MG63 (cell line): ENCODE data around the gene COMMD1. TPM values are rescaled to one million over a fixed set of nuclear protein-coding genes. Genes with fewer than 3 reads are reported as not detected.
"Not testable (repeated sequence)": the region's sequence is repeated elsewhere in the genome, so short reads cannot be mapped to it uniquely, and the experiment has no call there.

Experiments used
- DNase-seq: peaks from one replicate; pipeline ENCODE4 v3.0.0-alpha.2; 2020
- H3K27me3 ChIP-seq: fragments of 250-450 bp; sonication (Bioruptor Pico); 2 replicates; pipeline ENCODE4 v1.5.1; 2020; ENCODE audit warnings: mild to moderate bottlenecking, moderate library complexity
- H3K36me3 ChIP-seq: fragments of 250-450 bp; sonication (Bioruptor Pico); 2 replicates; pipeline ENCODE4 v1.5.1; 2020; ENCODE audit warnings: mild to moderate bottlenecking, moderate library complexity
- H3K4me3 ChIP-seq: fragments of 250-450 bp; sonication (Bioruptor Pico); 2 replicates; pipeline ENCODE4 v1.5.1; 2020; ENCODE audit warnings: mild to moderate bottlenecking, moderate library complexity
- H3K9me3 ChIP-seq: fragments of 250-450 bp; sonication (Bioruptor Pico); 2 replicates; pipeline ENCODE4 v1.5.1; 2020; ENCODE audit warnings: mild to moderate bottlenecking, moderate library complexity
- total RNA-seq: library from RNA; depleted of rRNA; stranded (reverse); fragments of >200 nt; shearing (Covaris generic); gene quantifications from 2 replicates; pipeline ENCODE4 v1.2.3, GENCODE V29; 2014; ENCODE audit warnings: low replicate concordance

COMMD1 gene
- total RNA-seq, 1 experiment from 2014 or later: 24.8 TPM

GRCh38 chr2:62119311-62119974 is 214.0 kb downstream of the COMMD1 start:
- H3K4me3 ChIP-seq: no peak overlapping the region
- DNase-seq: no peak
- no peaks in the 10 kb centered on the region for H3K27me3 ChIP-seq
- H3K36me3 ChIP-seq: no peaks in the 10 kb centered on the region
- H3K9me3 ChIP-seq: no peaks in the 10 kb centered on the region

- H3K36me3 ChIP-seq, H3K27me3 ChIP-seq, DNase-seq, H3K4me3 ChIP-seq, H3K9me3 ChIP-seq: not testable (repeated sequence)
Measured at GRCh38 chr2:62126239-62126638, 220.8 kb downstream of the COMMD1 start.

- Histone ChIP-seq H3K9me3 (no peaks in the 10 kb centered on the region), H3K27me3 (no peaks in the 10 kb centered on the region), H3K4me3 (no peak overlapping the region), H3K36me3 (no peaks in the 10 kb centered on the region)
- no peak for DNase-seq
Measured at GRCh38 chr2:62133320-62133823, 227.9 kb downstream of the COMMD1 start.

GRCh38 chr2:62136956-62137830 is 231.7 kb downstream of the COMMD1 start:
- Histone ChIP-seq H3K9me3 (no peaks in the 10 kb centered on the region), H3K36me3 (no peaks in the 10 kb centered on the region), H3K27me3 (no peaks in the 10 kb centered on the region), H3K4me3 (no peak overlapping the region)
- no peak for DNase-seq

GRCh38 chr2:62140426-62141141 is 235.1 kb downstream of the COMMD1 start:
- H3K36me3 ChIP-seq: no peaks in the 10 kb centered on the region
- H3K4me3 ChIP-seq: no peak overlapping the region
- no peaks in the 10 kb centered on the region for H3K27me3 ChIP-seq
- H3K9me3 ChIP-seq: no peaks in the 10 kb centered on the region
- DNase-seq: no peak

GRCh38 chr2:62141142-62141740 is 235.8 kb downstream of the COMMD1 start:
- no peak for DNase-seq
- Histone ChIP-seq H3K9me3 (no peaks in the 10 kb centered on the region), H3K27me3 (no peaks in the 10 kb centered on the region), H3K36me3 (no peaks in the 10 kb centered on the region), H3K4me3 (no peak overlapping the region)

GRCh38 chr2:62142054-62142453 is 236.6 kb downstream of the COMMD1 start:
- DNase-seq: no peak
- H3K9me3 ChIP-seq: no peaks in the 10 kb centered on the region
- H3K36me3 ChIP-seq: no peaks in the 10 kb centered on the region
- H3K4me3 ChIP-seq: no peak overlapping the region
- no peaks in the 10 kb centered on the region for H3K27me3 ChIP-seq

GRCh38 chr2:62143696-62144095 is 238.2 kb downstream of the COMMD1 start:
- Histone ChIP-seq H3K27me3 (no peaks in the 10 kb centered on the region), H3K9me3 (no peaks in the 10 kb centered on the region), H3K36me3 (no peaks in the 10 kb centered on the region), H3K4me3 (no peak overlapping the region)
- no peak for DNase-seq

GRCh38 chr2:62144689-62145477 is 239.4 kb downstream of the COMMD1 start:
- no peak for DNase-seq
- Histone ChIP-seq H3K4me3 (no peak overlapping the region), H3K9me3 (no peaks in the 10 kb centered on the region), H3K27me3 (no peaks in the 10 kb centered on the region), H3K36me3 (no peaks in the 10 kb centered on the region)

- Histone ChIP-seq H3K36me3 (no peaks in the 10 kb centered on the region), H3K4me3 (no peak overlapping the region), H3K9me3 (no peaks in the 10 kb centered on the region), H3K27me3 (no peaks in the 10 kb centered on the region)
- no peak for DNase-seq
Measured at GRCh38 chr2:62145478-62146100, 240.1 kb downstream of the COMMD1 start.

- not testable (repeated sequence) for H3K9me3 ChIP-seq, H3K4me3 ChIP-seq, DNase-seq, H3K36me3 ChIP-seq, H3K27me3 ChIP-seq
Measured at GRCh38 chr2:62146790-62147189, 241.3 kb downstream of the COMMD1 start.

GRCh38 chr2:62147610-62148301 is 242.3 kb downstream of the COMMD1 start:
- Histone ChIP-seq H3K4me3 (no peak overlapping the region), H3K27me3 (no peaks in the 10 kb centered on the region), H3K9me3 (no peaks in the 10 kb centered on the region), H3K36me3 (no peaks in the 10 kb centered on the region)
- no peak for DNase-seq

- Histone ChIP-seq H3K9me3 (no peaks in the 10 kb centered on the region), H3K36me3 (no peaks in the 10 kb centered on the region), H3K27me3 (no peaks in the 10 kb centered on the region), H3K4me3 (no peak overlapping the region)
- peak; percentile 58 for DNase-seq
Measured at GRCh38 chr2:62149708-62150107, 244.2 kb downstream of the COMMD1 start.

- no peak for DNase-seq
- H3K9me3 ChIP-seq: peaks cover 4% of the 10 kb centered on the region; the same call in 1 of the 2 replicates
- H3K27me3 ChIP-seq: no peaks in the 10 kb centered on the region
- no peaks in the 10 kb centered on the region for H3K36me3 ChIP-seq
- no peak overlapping the region for H3K4me3 ChIP-seq
Measured at GRCh38 chr2:62150597-62151305, 245.3 kb downstream of the COMMD1 start.

- no peak for DNase-seq
- no peaks in the 10 kb centered on the region for H3K27me3 ChIP-seq
- no peaks in the 10 kb centered on the region for H3K36me3 ChIP-seq
- no peak overlapping the region for H3K4me3 ChIP-seq
- peaks cover 4% of the 10 kb centered on the region; the same call in 1 of the 2 replicates for H3K9me3 ChIP-seq
Measured at GRCh38 chr2:62151306-62151638, 245.8 kb downstream of the COMMD1 start.
